Measurements from ENCODE around the gene TLN1. TPM values are rescaled to one million over a fixed set of nuclear protein-coding genes. Genes with fewer than 3 reads are reported as not detected.

The TLN1 gene
- total and polyA plus RNA-seq, 10 of the 15 experiments (the other 5 are each of a cell fraction or from before 2014, with no cell fraction given) = 11.6 to 305 (median 71.9) TPM

DNA sequence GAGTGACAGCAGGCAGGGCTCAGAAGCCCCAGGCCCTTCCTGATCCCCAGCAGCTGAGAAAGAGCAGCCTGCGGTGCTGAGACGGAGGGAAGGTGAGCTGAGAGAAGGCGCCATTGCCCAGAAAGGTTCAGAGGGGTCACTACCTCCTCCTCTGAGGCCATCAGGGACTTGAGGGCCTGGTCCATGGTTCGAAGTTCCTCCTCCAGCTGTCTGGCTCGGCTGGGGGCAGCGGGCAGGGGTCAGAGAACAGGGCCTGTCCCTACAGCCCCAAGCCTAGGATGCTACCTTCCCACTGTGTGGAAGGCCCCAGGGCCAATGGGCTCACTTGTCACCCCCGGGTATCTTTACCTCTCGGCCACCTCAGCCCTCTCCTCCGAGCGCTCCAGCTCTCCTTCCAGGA lies 47.1 kb downstream of the TLN1 start:
- ChIA-PET CTCF (interaction anchor here (1.2 to 5.0 kb wide), 2 partner anchors 11 to 42 kb away, joined by 3 to 39 read pairs; no protein-coding TSS in a partner anchor), SMC1A (ENCODE audit: uncharacterized antibody, unreplicated experiment) (interaction anchor here (1.1 to 1.2 kb wide), 2 partner anchors 9 to 24 kb away, joined by 3 to 5 read pairs; no protein-coding TSS in a partner anchor), RAD21 (ENCODE audit: unreplicated experiment) (no interaction called here), POLR2A (interaction anchor here (0.6 to 2.7 kb wide), 2 partner anchors 12 to 135 kb away, joined by 3 to 8 read pairs; no protein-coding TSS in a partner anchor)
- Histone ChIP-seq H2AFZ (ENCODE audit: control insufficient read depth, low read depth, low read length) (no peak overlapping the region), H3K9ac (ENCODE audit: control insufficient read depth, insufficient read depth, low read length) (no peak overlapping the region), H3K27ac (ENCODE audit: control insufficient read depth, insufficient read depth) (no peak overlapping the region), H3K36me3 (ENCODE audit: control insufficient read depth in 2 of 2, insufficient read depth in 2 of 2, low read length in 1 of 2) (no peaks in the 10 kb centered on the region), H3K27me3 (replicated peaks in 1 of 2; ENCODE audit: control insufficient read depth in 2 of 2, insufficient read depth in 2 of 2, low read length in 1 of 2) (no peaks in the 10 kb centered on the region; a peak in 1 of 4 replicates), H3K79me2 (ENCODE audit: control insufficient read depth, insufficient read depth, low read length) (no peaks in the 10 kb centered on the region; the same call in 1 of the 2 replicates), H4K20me1 (ENCODE audit: control insufficient read depth, insufficient read depth) (no peaks in the 10 kb centered on the region), H3K4me1 (ENCODE audit: control insufficient read depth, insufficient read depth, low read length) (peaks cover 8% of the 10 kb centered on the region), H3K4me2 (ENCODE audit: control insufficient read depth, insufficient read depth) (no peak overlapping the region), H3K9me3 (replicated peaks; ENCODE audit: control insufficient read depth, insufficient read depth, low read length) (no peaks in the 10 kb centered on the region), H3K4me3 (no peak overlapping the region)
- DNase-seq (ENCODE audit: low read depth, low spot score) = no peak
- no peak for ATAC-seq
- in situ Hi-C loops (cut with MboI) (no loop called here), intact Hi-C loops (cut with micrococcal nuclease; ENCODE audit: unreplicated experiment) (no loop called here)
- no TSS peak for BruUV-seq (replicated peaks)
- WGBS (ENCODE audit: insufficient coverage, insufficient replicate concordance, low lambda C conversion rate, missing lambda C conversion rate) = 69% methylated on average over 10 of the region's 10 CpGs
- TF ChIP-seq POLR2A (IDR thresholded peaks at IDR 0.05; ENCODE audit: low read depth, low read length) = no peak
- TF ChIP-seq SMC3 (IDR thresholded peaks at IDR 0.05; ENCODE audit: borderline replicate concordance, low read length) = no peak
- TF ChIP-seq MEF2B (IDR thresholded peaks at IDR 0.05; ENCODE audit: partially characterized antibody, poor library complexity, severe bottlenecking) = no peak
- no peak for TF ChIP-seq ETV6 (conservative IDR thresholded peaks at IDR 0.05 in 1 of 2, IDR thresholded peaks at IDR 0.05 in 1 of 2; ENCODE audit: borderline replicate concordance in 1 of 2, low read depth in 1 of 2)
- TF ChIP-seq MLLT1 (IDR thresholded peaks at IDR 0.05) = no peak
- TF ChIP-seq YY1 (IDR thresholded peaks at IDR 0.05; ENCODE audit: low read depth, low read length) = no peak
- TF ChIP-seq, protein P1, sequence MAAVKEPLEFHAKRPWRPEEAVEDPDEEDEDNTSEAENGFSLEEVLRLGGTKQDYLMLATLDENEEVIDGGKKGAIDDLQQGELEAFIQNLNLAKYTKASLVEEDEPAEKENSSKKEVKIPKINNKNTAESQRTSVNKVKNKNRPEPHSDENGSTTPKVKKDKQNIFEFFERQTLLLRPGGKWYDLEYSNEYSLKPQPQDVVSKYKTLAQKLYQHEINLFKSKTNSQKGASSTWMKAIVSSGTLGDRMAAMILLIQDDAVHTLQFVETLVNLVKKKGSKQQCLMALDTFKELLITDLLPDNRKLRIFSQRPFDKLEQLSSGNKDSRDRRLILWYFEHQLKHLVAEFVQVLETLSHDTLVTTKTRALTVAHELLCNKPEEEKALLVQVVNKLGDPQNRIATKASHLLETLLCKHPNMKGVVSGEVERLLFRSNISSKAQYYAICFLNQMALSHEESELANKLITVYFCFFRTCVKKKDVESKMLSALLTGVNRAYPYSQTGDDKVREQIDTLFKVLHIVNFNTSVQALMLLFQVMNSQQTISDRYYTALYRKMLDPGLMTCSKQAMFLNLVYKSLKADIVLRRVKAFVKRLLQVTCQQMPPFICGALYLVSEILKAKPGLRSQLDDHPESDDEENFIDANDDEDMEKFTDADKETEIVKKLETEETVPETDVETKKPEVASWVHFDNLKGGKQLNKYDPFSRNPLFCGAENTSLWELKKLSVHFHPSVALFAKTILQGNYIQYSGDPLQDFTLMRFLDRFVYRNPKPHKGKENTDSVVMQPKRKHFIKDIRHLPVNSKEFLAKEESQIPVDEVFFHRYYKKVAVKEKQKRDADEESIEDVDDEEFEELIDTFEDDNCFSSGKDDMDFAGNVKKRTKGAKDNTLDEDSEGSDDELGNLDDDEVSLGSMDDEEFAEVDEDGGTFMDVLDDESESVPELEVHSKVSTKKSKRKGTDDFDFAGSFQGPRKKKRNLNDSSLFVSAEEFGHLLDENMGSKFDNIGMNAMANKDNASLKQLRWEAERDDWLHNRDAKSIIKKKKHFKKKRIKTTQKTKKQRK (IDR thresholded peaks at IDR 0.05; ENCODE audit: low read depth, low read length) = no peak
- FAIRE-seq = no peak
